GM12864 (cell line): ENCODE results near the gene ARL3.
"Not testable (repeated sequence)": the region's sequence is repeated elsewhere in the genome, so short reads cannot be mapped to it uniquely, and the experiment has no call there.

ENCODE experiments used
- DNase-seq: peaks from one replicate; pipeline ENCODE4 v3.0.0-alpha.2; 2011; ENCODE audit warnings: low read depth
- H3K4me3 ChIP-seq: 2 replicates; pipeline ENCODE4 v1.5.1; 2011; ENCODE audit warnings: mild to moderate bottlenecking, low read depth, low read length, control low read depth
- CTCF ChIP-seq: IDR thresholded peaks from 2 replicates; pipeline ENCODE4 v1.5.1; 2011; ENCODE audit warnings: low read depth, mild to moderate bottlenecking, moderate library complexity, low read length, control low read depth, inconsistent platforms; ENCODE audit errors: missing control alignments

The ARL3 gene

DNA sequence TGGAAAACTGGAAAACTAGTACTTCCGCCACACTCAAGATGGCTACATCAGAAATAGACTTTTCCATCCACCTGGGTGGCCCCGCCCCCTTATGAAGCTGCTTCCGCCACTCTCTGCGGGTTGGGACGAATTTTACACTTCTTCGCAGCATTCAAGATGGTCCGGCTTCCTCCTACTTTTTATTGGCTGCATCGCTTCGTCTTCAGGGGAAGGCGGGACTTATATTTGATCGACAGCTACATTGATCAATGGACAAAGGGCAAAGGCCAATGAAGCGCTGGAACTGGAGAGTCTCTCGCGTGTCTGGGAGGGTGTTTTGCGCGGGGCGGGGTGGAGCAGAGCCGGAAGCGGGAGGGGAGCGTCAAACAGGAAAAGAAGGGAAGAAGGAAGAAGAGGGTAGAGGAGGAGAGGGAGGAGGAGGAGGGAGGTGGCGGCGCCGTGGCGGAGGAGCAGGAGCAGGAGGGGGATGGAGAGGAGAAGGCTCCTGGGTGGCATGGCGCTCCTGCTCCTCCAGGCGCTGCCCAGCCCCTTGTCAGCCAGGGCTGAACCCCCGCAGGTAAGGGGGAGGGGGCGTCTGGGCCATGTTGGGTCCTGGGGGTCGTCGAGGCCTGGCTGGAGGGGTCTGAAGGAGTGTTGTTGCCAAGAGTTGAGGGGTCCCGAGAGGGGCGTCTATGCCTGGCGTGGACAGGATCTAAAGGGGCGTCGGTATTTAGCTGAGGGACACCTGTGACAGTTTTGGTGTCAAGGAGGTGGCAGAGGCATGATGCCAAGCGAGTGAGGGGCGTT is 29.6 kb upstream of the ARL3 start, which contains the start of gene WBP1L:
WBP1L (plus strand) TSS at position 361 of the 786 bp plus-strand sequence; CDS start at position 467, 106 bp downstream.
- TF ChIP-seq CTCF = no peak
- DNase-seq = peak; percentile 98
- H3K4me3 ChIP-seq = peak within 1 kb of the TSS; percentile 93

DNA sequence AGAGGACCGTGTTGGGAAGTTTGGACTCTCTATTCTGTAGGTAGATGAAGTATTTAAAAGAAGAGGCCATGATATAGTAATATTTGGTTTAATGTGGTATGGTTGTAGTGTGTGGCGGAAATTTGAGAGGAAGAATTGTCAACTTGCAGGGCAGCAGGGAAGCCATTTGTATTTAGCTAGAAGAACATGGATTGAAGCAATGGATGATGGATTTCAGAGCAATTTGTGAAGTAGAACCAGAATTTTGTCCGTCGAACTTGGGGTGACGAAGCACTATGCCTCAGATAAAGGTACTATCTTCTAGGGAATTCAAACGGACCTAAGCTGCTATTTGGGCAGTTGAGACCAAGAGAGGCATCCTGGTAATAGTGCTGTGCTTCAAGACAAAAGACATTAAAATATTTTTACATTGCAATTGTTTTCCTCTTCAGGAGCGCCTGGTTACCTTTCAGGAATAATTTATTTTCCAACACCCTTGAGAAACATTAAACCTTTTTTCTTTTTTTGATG is 28.9 kb upstream of the ARL3 start:
- no peak for TF ChIP-seq CTCF
- no peak overlapping the region for H3K4me3 ChIP-seq
- no peak for DNase-seq

DNA sequence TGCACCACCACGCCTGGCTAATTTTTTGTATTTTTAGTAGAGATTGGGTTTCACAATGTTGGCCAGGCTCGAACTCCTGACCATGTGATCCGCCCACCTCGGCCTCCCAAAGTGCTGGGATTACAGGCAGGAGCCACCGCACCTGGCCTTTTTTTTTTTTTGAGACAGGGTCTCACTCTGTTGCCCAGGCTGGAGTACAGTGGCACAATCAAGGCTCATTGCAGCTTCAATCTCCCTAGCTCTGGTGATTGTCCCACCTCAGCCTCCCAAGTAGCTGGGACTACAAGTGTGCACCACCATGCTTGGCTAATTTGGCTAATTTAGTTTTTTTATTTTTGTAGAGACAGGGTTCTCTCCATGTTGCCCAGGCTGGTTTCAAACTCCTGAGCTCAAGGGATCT is 28.1 kb upstream of the ARL3 start:
- H3K4me3 ChIP-seq = not testable (repeated sequence)

GRCh38 chr10:102741726-102742237 is 27.6 kb upstream of the ARL3 start:
- no peak for DNase-seq
- TF ChIP-seq CTCF = no peak
- no peak overlapping the region for H3K4me3 ChIP-seq

More for the DNA sequence above, 28.1 kb upstream of the ARL3 start:
- DNase-seq = not testable (repeated sequence)

DNA sequence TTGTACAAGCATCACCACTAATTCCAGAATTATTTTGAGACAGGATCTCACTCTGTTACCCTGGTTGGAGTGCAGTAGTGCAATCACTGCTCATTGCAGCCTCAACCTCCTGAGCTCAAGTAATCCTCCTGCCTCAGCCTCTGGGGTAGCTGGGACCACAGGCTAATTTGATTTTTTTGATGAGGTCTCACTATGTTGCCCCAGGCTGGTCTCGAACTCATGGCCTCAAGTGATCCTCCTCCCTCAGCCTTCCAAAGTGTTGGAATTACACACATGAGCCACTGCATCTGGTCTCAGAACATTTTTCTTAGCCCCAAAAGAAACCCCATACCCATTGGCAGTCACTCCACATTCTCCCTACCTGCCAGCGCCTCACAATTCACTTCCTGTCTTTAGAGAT is 26.0 kb upstream of the ARL3 start:
- H3K4me3 ChIP-seq = no peak overlapping the region
- DNase-seq = no peak
- TF ChIP-seq CTCF = no peak

DNA sequence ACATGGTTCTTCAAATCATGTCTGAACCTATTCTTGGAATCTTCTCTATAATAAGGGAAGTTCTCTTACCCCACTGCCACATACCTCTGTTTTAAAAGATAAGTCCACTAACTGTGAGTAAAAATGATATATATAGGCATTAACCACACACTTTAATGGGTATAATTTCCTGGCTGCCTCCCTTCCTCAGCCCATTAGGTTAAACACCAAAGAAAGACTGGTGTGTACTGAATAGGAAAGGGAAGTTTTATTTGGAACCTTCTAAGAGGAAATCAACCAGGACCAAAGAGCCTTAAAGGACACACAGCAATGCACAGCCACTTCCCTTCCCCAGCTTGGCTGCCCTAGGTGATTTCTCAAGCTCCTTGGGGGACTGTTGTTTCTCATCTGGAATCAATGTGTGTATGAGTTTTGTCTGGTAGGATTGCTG is 24.5 kb upstream of the ARL3 start:
- no peak for TF ChIP-seq CTCF
- DNase-seq = no peak
- H3K4me3 ChIP-seq = no peak overlapping the region

GRCh38 chr10:102735065-102735562 is 20.9 kb upstream of the ARL3 start:
- no peak overlapping the region for H3K4me3 ChIP-seq
- no peak for DNase-seq
- no peak for TF ChIP-seq CTCF
